ENCODE data around the gene CAPN2.
A peak's percentile ranks its signal among the peaks of the same experiment; 100 is the strongest.

CAPN2 gene

GRCh38 chr1:223729906-223730305 is 17.6 kb downstream of the CAPN2 start:
- H3K27ac ChIP-seq: no peak overlapping the region
- no peak for TF ChIP-seq ZFX (IDR thresholded peaks at IDR 0.05)

- TF ChIP-seq CTCF (conservative IDR thresholded peaks at IDR 0.05) (no peak), ZFX (IDR thresholded peaks at IDR 0.05) (no peak)
- peak overlapping the region; percentile 97; the same call in 1 of the 2 replicates for H3K27ac ChIP-seq
Observed at GRCh38 chr1:223730479-223731132, 18.3 kb downstream of the CAPN2 start.

DNA sequence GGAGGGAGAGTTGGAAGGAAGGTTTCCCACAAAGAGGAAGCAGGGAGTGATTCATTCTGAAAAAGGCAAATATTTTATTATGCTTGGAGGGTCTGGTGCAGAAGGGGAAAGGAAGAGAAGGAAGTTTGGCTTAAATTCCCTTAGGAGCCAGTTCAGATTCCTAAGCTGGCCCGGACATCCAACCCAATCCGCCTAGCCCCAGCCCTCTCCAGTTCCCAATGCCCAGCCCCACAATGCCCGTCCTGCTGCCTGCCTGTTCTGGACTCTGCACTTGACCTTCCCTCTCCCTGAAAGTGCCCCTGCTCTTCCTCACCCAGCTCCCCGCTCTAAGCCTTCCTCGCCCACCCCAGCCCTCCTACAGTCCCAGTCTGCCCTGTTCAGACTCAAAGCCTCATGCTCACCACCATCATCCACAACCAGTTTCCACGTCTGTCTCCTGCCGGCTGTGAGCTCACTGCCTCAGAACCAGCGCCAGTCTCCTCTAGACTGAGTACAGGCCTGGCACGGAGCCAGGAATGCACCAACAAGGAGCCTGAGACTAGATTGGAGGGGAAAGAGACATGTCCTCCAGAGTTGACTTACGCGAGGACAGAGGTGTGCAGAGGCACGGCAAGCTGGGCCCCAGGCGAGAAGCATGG is 18.9 kb downstream of the CAPN2 start:
- H3K27ac ChIP-seq: peak overlapping the region; percentile 97
- no peak for TF ChIP-seq CTCF (conservative IDR thresholded peaks at IDR 0.05)
- TF ChIP-seq ZFX (IDR thresholded peaks at IDR 0.05): no peak

DNA sequence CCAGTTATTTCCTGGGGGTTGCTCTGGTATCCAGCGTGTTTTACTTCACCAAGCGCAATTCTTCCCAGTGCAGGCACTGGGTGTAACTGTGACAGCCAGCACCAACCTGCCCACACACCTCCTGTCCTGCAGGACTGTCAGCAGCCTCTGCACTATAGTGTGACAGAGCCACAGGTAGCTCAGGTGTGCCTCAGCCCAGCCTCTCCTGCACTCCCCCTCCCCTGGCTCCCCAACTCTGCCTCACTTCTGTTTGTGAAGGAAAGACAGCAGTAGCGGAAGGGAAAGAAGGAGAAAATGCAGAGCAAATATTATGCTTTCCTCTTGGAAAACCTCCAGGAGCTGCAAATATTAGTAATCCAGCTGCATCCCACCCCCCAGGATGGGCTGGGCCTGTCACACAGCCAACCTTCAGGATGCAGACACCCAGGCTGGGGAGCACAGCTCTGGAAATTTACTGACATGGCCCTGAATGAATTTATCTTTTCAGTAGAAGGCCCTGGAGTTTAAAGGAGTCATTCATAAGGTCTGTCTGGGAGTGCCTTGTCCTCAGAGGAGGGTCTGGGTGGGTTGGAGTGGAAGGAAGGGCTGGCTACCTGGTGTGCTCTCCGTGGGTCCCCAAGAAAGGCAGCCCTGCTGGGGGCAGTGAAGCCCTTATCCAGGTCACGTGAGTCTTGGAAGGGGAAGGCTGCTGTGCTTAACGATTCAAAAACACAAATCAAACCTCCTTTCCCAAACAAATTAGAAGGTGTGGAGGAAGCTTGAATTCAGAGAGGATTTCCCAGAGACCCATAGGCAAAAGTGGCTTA is 20.9 kb downstream of the CAPN2 start:
- TF ChIP-seq ZFX (IDR thresholded peaks at IDR 0.05) (no peak), CTCF (conservative IDR thresholded peaks at IDR 0.05) (no peak)
- H3K27ac ChIP-seq: peak overlapping the region; percentile 97

GRCh38 chr1:223733898-223734852 is 21.8 kb downstream of the CAPN2 start:
- peak overlapping the region; percentile 97 for H3K27ac ChIP-seq
- TF ChIP-seq ZFX (IDR thresholded peaks at IDR 0.05) (no peak), CTCF (conservative IDR thresholded peaks at IDR 0.05) (no peak)

GRCh38 chr1:223736638-223737037 is 24.3 kb downstream of the CAPN2 start:
- H3K27ac ChIP-seq: peak overlapping the region; percentile 97

DNA sequence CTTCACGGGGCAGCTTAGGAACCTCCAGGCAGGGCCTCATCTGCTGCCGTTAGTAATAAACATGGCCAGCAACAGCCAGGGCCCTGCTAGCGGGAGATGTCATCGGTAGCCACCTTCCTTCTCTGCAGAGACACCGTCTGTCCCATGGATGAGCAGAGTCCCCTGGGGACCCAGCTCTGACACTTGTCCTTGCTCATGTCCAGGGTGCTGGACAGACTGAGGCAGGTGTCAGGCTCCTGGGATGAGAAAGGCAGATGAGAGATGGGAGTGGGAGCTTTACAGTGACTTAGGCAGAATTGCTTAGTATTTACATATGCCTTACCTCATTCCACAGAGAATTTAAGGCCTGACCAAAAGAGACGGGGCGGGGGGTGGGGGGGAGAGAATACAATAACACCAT is 25.0 kb downstream of the CAPN2 start:
- peak overlapping the region; percentile 97 for H3K27ac ChIP-seq
- TF ChIP-seq CTCF (conservative IDR thresholded peaks at IDR 0.05): no peak
- TF ChIP-seq ZFX (IDR thresholded peaks at IDR 0.05): no peak

Data from C4-2B (cell line).